ENCODE results near the gene PEX6.

Gene PEX6

GRCh38 chr6:42974919-42975505 lies 4.0 kb downstream of the PEX6 start:
- no peak overlapping the region for H3K23ac ChIP-seq (ENCODE audit: low read depth, low read length, poor library complexity)
- no peaks in the 10 kb centered on the region for H3K27me3 ChIP-seq (ENCODE audit: control insufficient read depth in 3 of 3, insufficient read depth in 3 of 3, low read depth in 1 of 3, low read length in 3 of 3)
- no peak overlapping the region for H2BK5ac ChIP-seq (ENCODE audit: low read length)
- peaks cover 4% of the 10 kb centered on the region for H3K79me1 ChIP-seq (ENCODE audit: low read depth, low read length)
- H3K18ac ChIP-seq (ENCODE audit: low read length): no peak overlapping the region
- H4K8ac ChIP-seq (ENCODE audit: low read depth, low read length): no peak overlapping the region
- H3K4ac ChIP-seq (ENCODE audit: low read length): no peak overlapping the region
- H3K9me3 ChIP-seq (replicated peaks in 1 of 2; ENCODE audit: control insufficient read depth in 2 of 2, insufficient read depth in 1 of 2, low read depth in 1 of 2, low read length in 2 of 2): peaks cover 0 to 1% of the 10 kb centered on the region in 2 donors
- no peak overlapping the region for H2AK5ac ChIP-seq (ENCODE audit: low read depth, low read length)
- no peak for DNase-seq (ENCODE audit: low spot score)
- peaks cover 0 to 10% of the 10 kb centered on the region in 2 donors for H3K36me3 ChIP-seq (replicated peaks in 1 of 2; ENCODE audit: control insufficient read depth in 2 of 2, insufficient read depth in 2 of 2, low read length in 2 of 2)
- H3K27ac ChIP-seq (replicated peaks; ENCODE audit: low read length): no peak overlapping the region
- H2BK120ac ChIP-seq (ENCODE audit: low read depth, low read length): no peak overlapping the region
- peaks cover 5 to 6% of the 10 kb centered on the region in 2 donors for H3K4me1 ChIP-seq (ENCODE audit: control insufficient read depth in 2 of 2, insufficient read depth in 1 of 2, low read depth in 1 of 2, low read length in 2 of 2)
- no CpG with 5 or more reads among the region's 5 CpGs for WGBS, 2 donors (ENCODE audit: extremely low coverage in 2 of 2, insufficient read length in 2 of 2, insufficient replicate concordance in 1 of 2)
- H4K91ac ChIP-seq (ENCODE audit: low read depth, low read length, poor library complexity): no peak overlapping the region
- no peak overlapping the region for H3K4me2 ChIP-seq (ENCODE audit: insufficient read depth, low read length, poor library complexity, severe bottlenecking)
- H3K4me3 ChIP-seq (ENCODE audit: low read length in 2 of 2): no peak overlapping the region
- no peak overlapping the region for H2AFZ ChIP-seq (ENCODE audit: low read length)
- no peak overlapping the region for H2BK12ac ChIP-seq (ENCODE audit: low read length)
- H3K14ac ChIP-seq (ENCODE audit: low read length): no peak overlapping the region
- no peak overlapping the region for H3K9ac ChIP-seq (ENCODE audit: low read depth, low read length, poor library complexity)
- H2BK15ac ChIP-seq (ENCODE audit: low read length): no peak overlapping the region

- H4K91ac ChIP-seq (ENCODE audit: low read depth, low read length, poor library complexity): no peak overlapping the region
- no peak overlapping the region for H2BK12ac ChIP-seq (ENCODE audit: low read length)
- H3K9me3 ChIP-seq (replicated peaks in 1 of 2; ENCODE audit: control insufficient read depth in 2 of 2, insufficient read depth in 1 of 2, low read depth in 1 of 2, low read length in 2 of 2): peaks cover 0 to 1% of the 10 kb centered on the region in 2 donors
- DNase-seq (ENCODE audit: low spot score): no peak
- no peak overlapping the region for H3K27ac ChIP-seq (replicated peaks; ENCODE audit: low read length)
- no peak overlapping the region for H3K14ac ChIP-seq (ENCODE audit: low read length)
- no peaks in the 10 kb centered on the region for H3K27me3 ChIP-seq (ENCODE audit: control insufficient read depth in 3 of 3, insufficient read depth in 3 of 3, low read depth in 1 of 3, low read length in 3 of 3)
- no peak overlapping the region for H2AK5ac ChIP-seq (ENCODE audit: low read depth, low read length)
- no peak overlapping the region for H2BK5ac ChIP-seq (ENCODE audit: low read length)
- H3K79me1 ChIP-seq (ENCODE audit: low read depth, low read length): peaks cover 4% of the 10 kb centered on the region
- no peak overlapping the region for H3K18ac ChIP-seq (ENCODE audit: low read length)
- H3K4me3 ChIP-seq (ENCODE audit: low read length in 2 of 2): no peak overlapping the region
- no CpG with 5 or more reads among the region's 3 CpGs for WGBS, 2 donors (ENCODE audit: extremely low coverage in 2 of 2, insufficient read length in 2 of 2, insufficient replicate concordance in 1 of 2)
- peaks cover 2 to 4% of the 10 kb centered on the region in 2 donors for H3K4me1 ChIP-seq (ENCODE audit: control insufficient read depth in 2 of 2, insufficient read depth in 1 of 2, low read depth in 1 of 2, low read length in 2 of 2)
- peaks cover 1 to 17% of the 10 kb centered on the region in 2 donors for H3K36me3 ChIP-seq (replicated peaks in 1 of 2; ENCODE audit: control insufficient read depth in 2 of 2, insufficient read depth in 2 of 2, low read length in 2 of 2)
- no peak overlapping the region for H4K8ac ChIP-seq (ENCODE audit: low read depth, low read length)
- H3K23ac ChIP-seq (ENCODE audit: low read depth, low read length, poor library complexity): no peak overlapping the region
- no peak overlapping the region for H2BK15ac ChIP-seq (ENCODE audit: low read length)
- no peak overlapping the region for H3K9ac ChIP-seq (ENCODE audit: low read depth, low read length, poor library complexity)
- H3K4ac ChIP-seq (ENCODE audit: low read length): no peak overlapping the region
- H2AFZ ChIP-seq (ENCODE audit: low read length): no peak overlapping the region
- H2BK120ac ChIP-seq (ENCODE audit: low read depth, low read length): no peak overlapping the region
- no peak overlapping the region for H3K4me2 ChIP-seq (ENCODE audit: insufficient read depth, low read length, poor library complexity, severe bottlenecking)
These were observed 5.1 kb downstream of the PEX6 start for GRCh38 chr6:42973926-42974325.

GRCh38 chr6:42971746-42972327 lies 7.1 kb downstream of the PEX6 start:
- no peak overlapping the region for H3K4ac ChIP-seq (ENCODE audit: low read length)
- no peak overlapping the region for H4K8ac ChIP-seq (ENCODE audit: low read depth, low read length)
- H2AK5ac ChIP-seq (ENCODE audit: low read depth, low read length): no peak overlapping the region
- peaks cover 0 to 1% of the 10 kb centered on the region in 2 donors for H3K9me3 ChIP-seq (replicated peaks in 1 of 2; ENCODE audit: control insufficient read depth in 2 of 2, insufficient read depth in 1 of 2, low read depth in 1 of 2, low read length in 2 of 2)
- no peak overlapping the region for H2BK12ac ChIP-seq (ENCODE audit: low read length)
- H3K9ac ChIP-seq (ENCODE audit: low read depth, low read length, poor library complexity): no peak overlapping the region
- peaks cover 3 to 20% of the 10 kb centered on the region in 2 donors for H3K36me3 ChIP-seq (replicated peaks in 1 of 2; ENCODE audit: control insufficient read depth in 2 of 2, insufficient read depth in 2 of 2, low read length in 2 of 2)
- no peak overlapping the region for H2BK15ac ChIP-seq (ENCODE audit: low read length)
- no peak overlapping the region for H2AFZ ChIP-seq (ENCODE audit: low read length)
- no CpG with 5 or more reads among the region's 3 CpGs for WGBS, 2 donors (ENCODE audit: extremely low coverage in 2 of 2, insufficient read length in 2 of 2, insufficient replicate concordance in 1 of 2)
- no peak overlapping the region for H4K91ac ChIP-seq (ENCODE audit: low read depth, low read length, poor library complexity)
- DNase-seq (ENCODE audit: low spot score): no peak
- peaks cover 2% of the 10 kb centered on the region for H3K79me1 ChIP-seq (ENCODE audit: low read depth, low read length)
- H3K14ac ChIP-seq (ENCODE audit: low read length): no peak overlapping the region
- H2BK5ac ChIP-seq (ENCODE audit: low read length): no peak overlapping the region
- H2BK120ac ChIP-seq (ENCODE audit: low read depth, low read length): no peak overlapping the region
- no peak overlapping the region for H3K4me3 ChIP-seq (ENCODE audit: low read length in 2 of 2)
- no peak overlapping the region for H3K18ac ChIP-seq (ENCODE audit: low read length)
- H3K4me1 ChIP-seq (ENCODE audit: control insufficient read depth in 2 of 2, insufficient read depth in 1 of 2, low read depth in 1 of 2, low read length in 2 of 2): no peaks in the 10 kb centered on the region
- no peak overlapping the region for H3K4me2 ChIP-seq (ENCODE audit: insufficient read depth, low read length, poor library complexity, severe bottlenecking)
- H3K27ac ChIP-seq (replicated peaks; ENCODE audit: low read length): no peak overlapping the region
- no peaks in the 10 kb centered on the region for H3K27me3 ChIP-seq (ENCODE audit: control insufficient read depth in 3 of 3, insufficient read depth in 3 of 3, low read depth in 1 of 3, low read length in 3 of 3)
- no peak overlapping the region for H3K23ac ChIP-seq (ENCODE audit: low read depth, low read length, poor library complexity)

GRCh38 chr6:42970871-42971612 lies 7.9 kb downstream of the PEX6 start:
- Histone ChIP-seq H3K4me1 (ENCODE audit: control insufficient read depth in 2 of 2, insufficient read depth in 1 of 2, low read depth in 1 of 2, low read length in 2 of 2) (no peaks in the 10 kb centered on the region), H2BK120ac (ENCODE audit: low read depth, low read length) (no peak overlapping the region), H3K27ac (replicated peaks; ENCODE audit: low read length) (no peak overlapping the region), H4K8ac (ENCODE audit: low read depth, low read length) (no peak overlapping the region), H3K4ac (ENCODE audit: low read length) (no peak overlapping the region), H2BK15ac (ENCODE audit: low read length) (no peak overlapping the region), H3K4me3 (ENCODE audit: low read length in 2 of 2) (no peak overlapping the region), H2AK5ac (ENCODE audit: low read depth, low read length) (no peak overlapping the region), H3K9ac (ENCODE audit: low read depth, low read length, poor library complexity) (no peak overlapping the region), H2BK5ac (ENCODE audit: low read length) (no peak overlapping the region), H3K27me3 (ENCODE audit: control insufficient read depth in 3 of 3, insufficient read depth in 3 of 3, low read depth in 1 of 3, low read length in 3 of 3) (no peaks in the 10 kb centered on the region), H3K18ac (ENCODE audit: low read length) (no peak overlapping the region), H3K23ac (ENCODE audit: low read depth, low read length, poor library complexity) (no peak overlapping the region), H2AFZ (ENCODE audit: low read length) (no peak overlapping the region), H3K14ac (ENCODE audit: low read length) (no peak overlapping the region), H2BK12ac (ENCODE audit: low read length) (no peak overlapping the region), H3K79me1 (ENCODE audit: low read depth, low read length) (peaks cover 2% of the 10 kb centered on the region), H3K9me3 (replicated peaks in 1 of 2; ENCODE audit: control insufficient read depth in 2 of 2, insufficient read depth in 1 of 2, low read depth in 1 of 2, low read length in 2 of 2) (peaks cover 0 to 1% of the 10 kb centered on the region in 2 donors), H3K4me2 (ENCODE audit: insufficient read depth, low read length, poor library complexity, severe bottlenecking) (no peak overlapping the region), H3K36me3 (replicated peaks in 1 of 2; ENCODE audit: control insufficient read depth in 2 of 2, insufficient read depth in 2 of 2, low read length in 2 of 2) (peaks cover 5 to 26% of the 10 kb centered on the region in 2 donors), H4K91ac (ENCODE audit: low read depth, low read length, poor library complexity) (no peak overlapping the region)
- no CpG with 5 or more reads among the region's 4 CpGs for WGBS, 2 donors (ENCODE audit: extremely low coverage in 2 of 2, insufficient read length in 2 of 2, insufficient replicate concordance in 1 of 2)
- no peak for DNase-seq (ENCODE audit: low spot score)
